ENCODE results near the gene DMBT1.

DMBT1 gene

GRCh38 chr10:122647383-122647968, 86.9 kb downstream of the DMBT1 start:
- no peak for DNase-seq (ENCODE audit: low read depth)

GRCh38 chr10:122648599-122649428, 88.3 kb downstream of the DMBT1 start:
- peak; percentile 0 for DNase-seq (ENCODE audit: low read depth)

- no peak for DNase-seq (ENCODE audit: low read depth)
Measured at GRCh38 chr10:122649903-122650302, 89.3 kb downstream of the DMBT1 start.

GRCh38 chr10:122650331-122650730, 89.8 kb downstream of the DMBT1 start:
- no peak for DNase-seq (ENCODE audit: low read depth)

DNA sequence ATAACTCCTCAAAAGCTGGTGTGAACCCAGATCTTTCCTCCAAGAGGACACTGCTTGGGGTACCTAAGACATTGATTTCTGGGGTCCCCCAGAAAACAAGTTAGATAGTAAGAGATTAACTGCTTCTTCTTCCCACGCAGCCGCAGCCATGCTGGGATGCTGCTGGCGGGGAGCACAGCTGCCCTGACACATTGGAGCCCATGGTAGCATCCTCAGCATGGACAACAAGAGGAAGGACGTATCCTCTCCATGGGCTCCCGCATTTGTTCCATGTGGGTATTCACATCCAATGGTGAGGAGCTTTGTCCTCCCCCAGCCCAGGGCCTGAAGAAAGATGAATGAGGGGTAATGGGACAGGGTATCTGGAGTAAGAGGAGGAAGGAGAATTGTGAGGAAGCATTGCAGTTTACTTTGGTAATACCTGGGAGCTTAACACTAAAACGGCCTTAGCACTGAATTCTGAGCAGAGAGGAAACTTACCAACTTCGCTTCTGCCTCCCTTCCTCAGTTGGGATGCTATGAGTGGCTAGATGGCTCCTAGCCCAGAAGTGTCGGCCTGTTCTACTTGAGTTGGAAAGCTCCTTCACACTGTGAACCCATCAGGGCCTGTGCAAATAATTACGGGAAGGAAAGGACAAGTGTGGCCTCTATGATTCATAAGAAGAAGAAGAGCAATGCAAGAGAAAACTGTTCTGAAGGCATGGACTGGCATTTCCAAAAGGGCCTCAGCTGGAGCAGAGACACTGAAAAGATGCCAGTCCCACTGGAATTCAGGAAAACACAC, 95.2 kb downstream of the DMBT1 start:
- DNase-seq (ENCODE audit: low read depth) = no peak

DNA sequence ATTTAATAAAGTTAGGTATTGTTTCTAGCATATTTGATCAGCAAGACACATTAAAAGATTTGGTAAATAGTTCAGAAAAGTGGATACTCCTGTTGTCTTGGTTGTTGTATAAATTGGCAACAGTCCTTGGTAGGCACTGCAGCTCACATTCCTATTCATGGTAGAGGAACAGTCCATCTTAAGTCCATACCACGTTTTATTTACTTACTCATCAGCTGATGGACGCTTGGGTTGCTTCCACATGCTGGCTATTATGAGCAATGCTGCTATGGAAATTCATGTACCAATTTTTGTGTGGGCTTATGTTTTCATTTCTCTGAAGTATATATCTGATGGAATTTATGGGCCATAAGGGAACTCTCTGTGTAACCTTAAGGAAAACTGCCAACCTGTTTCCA, 95.8 kb downstream of the DMBT1 start:
- DNase-seq (ENCODE audit: low read depth) = no peak

GRCh38 chr10:122656741-122657140, 96.2 kb downstream of the DMBT1 start:
- no peak for DNase-seq (ENCODE audit: low read depth)

DNA sequence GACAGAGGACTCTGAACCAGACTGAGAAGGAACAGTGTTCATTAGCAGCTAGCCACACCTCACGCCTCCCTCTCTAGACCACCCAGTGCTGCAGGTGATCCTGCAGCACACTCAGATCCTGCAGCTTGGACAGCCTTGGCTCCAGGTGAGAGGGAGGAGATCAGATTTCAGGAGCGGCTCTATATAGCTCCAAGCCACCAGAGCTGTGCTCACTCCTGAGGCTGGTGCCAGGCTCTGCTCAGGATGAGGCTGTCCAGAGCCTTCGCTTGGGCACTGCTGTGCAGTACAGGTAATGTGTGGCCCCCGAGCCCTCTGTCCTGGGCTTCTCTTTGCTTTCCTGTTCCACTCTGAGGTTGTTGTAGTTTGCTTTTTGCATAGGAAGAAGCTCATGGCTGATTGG, 96.7 kb downstream of the DMBT1 start:
- DNase-seq (ENCODE audit: low read depth) = no peak

- DNase-seq (ENCODE audit: low read depth) = no peak
Measured at GRCh38 chr10:122657729-122658128, 97.2 kb downstream of the DMBT1 start.

DNA sequence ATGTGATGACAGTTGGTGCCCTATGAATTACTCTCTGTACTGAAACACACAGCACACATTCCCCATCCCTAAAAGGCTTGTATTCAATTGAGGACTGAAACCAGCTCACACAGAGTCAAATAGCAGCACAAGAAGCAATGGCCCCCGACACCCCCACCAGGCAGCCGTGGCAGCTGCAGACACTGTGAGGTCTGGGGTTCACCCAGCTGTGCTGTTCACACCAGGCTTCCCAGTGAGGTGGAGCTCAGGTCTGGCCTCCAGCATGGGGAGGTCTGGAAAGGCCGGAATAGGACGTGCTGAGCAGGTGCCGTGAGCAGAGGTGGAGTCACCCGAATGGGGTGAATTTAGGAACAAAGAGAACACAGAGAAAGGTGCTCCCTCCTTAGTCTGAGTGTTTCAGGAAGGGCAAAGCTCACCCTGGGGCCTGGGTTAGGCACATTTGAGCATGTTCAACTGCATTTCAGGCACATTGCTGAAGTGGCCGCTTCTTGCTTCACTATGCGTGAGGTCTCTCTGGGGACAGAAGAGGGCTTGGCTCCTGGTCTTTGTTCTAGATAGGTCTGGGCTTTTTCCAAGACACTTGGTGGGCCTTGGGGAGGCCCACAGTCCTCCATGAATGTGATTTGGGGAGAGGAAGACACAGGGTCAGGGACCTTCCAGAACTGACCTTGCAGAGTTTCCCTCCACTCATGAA, 97.9 kb downstream of the DMBT1 start:
- DNase-seq (ENCODE audit: low read depth) = no peak

DNA sequence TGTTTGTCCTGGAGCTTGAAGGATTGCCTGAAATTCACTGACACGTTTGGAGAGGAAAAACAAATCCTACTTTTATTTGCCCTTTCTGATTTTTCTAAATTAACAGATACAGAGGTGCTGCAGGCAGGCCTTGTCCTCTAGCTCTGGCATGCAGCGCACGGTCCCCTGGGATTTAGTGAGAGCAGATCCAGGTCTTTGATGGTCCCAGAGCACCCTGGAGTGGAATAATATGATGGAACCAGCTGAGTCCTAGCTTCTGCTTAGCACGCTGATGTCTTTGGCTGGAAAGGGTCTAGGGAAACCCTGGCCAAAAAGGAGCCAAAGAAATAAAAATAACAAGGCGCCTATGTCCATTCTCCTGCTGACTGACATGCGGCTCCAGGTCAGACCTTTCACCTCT, 98.6 kb downstream of the DMBT1 start:
- no peak for DNase-seq (ENCODE audit: low read depth)

DNA sequence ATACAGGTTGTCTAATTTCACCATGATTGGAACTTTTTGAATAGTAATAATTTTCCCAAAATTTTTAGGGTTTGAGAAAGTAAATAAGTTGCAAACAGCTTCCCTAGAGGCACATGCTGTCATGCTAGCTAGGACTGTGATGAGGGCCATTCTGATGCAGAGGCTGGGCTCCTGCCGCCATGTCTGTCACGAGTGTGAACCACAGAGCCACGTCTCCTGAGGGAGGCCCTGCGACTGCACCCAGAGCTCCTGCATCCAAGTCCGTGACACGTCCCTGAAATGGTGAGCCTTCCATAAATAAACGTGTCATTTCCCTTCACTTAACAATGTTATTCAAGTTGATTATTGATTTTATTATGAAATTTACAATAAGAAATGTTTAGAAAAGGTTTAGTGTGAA, 99.1 kb downstream of the DMBT1 start:
- no peak for DNase-seq (ENCODE audit: low read depth)

GRCh38 chr10:122660696-122661095, 100.1 kb downstream of the DMBT1 start:
- DNase-seq (ENCODE audit: low read depth) = no peak

DNA sequence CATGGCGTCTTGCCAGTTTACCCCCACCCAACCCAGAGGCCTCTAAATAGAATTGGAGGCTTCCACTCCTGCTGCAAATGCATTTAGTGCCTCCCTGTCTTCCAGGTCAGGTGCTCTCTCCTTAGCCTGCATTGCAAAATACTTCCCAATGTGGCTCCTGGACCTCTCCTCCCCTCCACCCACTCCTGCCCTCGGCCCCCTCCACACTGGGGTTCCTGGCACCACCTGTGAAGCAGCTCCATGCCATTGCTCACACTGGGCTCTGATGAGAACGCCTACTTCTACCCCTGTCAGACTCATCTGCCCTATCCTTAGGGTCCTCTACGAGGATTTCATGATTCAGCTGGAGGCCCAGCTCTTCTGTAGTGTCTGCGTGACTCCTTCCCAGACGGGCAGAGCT, 101.7 kb downstream of the DMBT1 start:
- no peak for DNase-seq (ENCODE audit: low read depth)

DNA sequence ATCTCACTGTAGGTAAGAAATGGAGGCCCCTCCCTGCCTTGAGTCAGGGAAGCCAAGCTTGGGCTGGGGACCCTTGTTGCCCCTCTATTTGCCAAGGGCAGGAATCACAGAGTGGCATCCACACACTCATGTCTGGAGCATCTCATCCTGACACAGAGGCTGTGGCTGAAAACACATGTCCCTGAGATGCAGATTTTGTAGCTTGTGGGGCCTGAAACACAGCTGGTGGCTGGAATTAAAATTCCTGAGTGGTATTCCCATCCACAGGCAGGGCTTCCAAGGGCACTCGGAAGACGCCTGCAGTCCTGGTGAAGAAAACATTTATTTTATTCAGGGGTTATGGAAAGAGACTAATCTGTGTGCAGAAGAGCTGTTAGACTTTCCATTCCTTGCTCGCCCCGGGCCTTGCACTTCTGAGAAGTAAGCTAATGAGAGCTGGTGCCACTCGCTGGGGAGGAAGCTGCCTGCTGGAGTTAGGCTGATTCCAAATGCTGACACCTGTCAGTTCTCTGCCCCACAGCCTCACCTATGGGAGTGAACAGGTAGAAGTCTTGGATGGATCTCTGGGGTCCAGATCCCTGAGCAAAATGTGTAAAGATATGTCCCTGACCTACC, 103.1 kb downstream of the DMBT1 start:
- no peak for DNase-seq (ENCODE audit: low read depth)

DNA sequence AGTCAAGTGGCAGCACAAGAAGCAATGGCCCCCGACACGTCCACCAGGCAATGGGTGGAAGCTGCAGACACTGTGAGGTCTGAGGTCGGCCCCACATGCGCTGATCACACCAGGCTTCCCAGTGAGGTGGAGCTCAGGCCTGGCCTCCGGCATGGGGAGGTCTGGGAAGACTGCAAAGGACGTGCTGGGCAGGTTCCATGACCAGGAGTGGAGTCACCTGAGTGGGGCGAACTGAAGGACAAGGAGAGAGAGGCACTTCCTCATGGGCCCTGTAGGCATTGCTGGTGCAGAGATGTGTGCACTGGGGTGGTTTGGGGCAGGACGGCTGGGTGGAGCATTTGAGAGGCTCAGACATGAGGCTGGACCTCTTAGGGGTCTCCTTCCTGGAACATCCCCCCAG, 103.9 kb downstream of the DMBT1 start:
- DNase-seq (ENCODE audit: low read depth) = no peak

- DNase-seq (ENCODE audit: low read depth) = no peak
Measured at GRCh38 chr10:122665329-122665860, 104.8 kb downstream of the DMBT1 start.

DNA sequence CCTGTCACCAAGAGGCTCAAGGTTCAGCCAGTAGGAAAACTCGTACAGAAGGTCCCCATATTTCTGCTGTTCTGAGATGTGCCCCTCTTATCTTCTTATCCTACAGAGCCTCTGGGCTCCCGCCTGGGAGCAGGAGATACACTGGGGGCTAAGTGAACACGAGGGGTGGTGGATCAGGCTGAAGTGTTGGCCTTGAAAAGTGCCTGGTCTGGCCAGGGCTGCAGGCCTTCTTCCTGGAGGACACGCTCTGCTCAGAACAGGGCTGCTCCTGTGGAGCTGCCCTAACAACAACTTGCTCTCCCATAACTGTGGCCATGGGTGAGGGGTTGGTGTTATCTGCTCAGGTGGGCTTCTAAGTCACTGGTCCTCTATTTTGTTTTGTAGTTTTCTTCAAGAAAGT, 105.4 kb downstream of the DMBT1 start:
- no peak for DNase-seq (ENCODE audit: low read depth)

DNA sequence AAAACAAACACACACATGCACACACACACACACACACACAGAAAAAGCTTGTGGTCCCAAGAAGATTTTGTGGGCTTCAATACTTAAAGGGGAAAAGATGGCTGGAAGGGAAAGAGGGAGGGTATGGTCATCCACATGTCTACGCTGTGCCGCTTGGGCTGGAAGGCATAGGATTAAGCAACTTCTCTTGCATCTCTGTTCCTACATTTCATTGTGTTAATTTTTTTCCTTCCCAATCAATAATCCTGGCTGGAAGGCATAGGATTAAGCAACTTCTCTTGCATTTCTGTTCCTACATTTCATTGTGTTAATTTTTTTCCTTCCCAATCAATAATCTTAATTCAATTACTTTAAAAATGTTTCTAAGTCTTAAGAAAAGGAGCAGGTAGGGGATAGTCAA, 108.5 kb downstream of the DMBT1 start:
- DNase-seq (ENCODE audit: low read depth) = no peak

DNA sequence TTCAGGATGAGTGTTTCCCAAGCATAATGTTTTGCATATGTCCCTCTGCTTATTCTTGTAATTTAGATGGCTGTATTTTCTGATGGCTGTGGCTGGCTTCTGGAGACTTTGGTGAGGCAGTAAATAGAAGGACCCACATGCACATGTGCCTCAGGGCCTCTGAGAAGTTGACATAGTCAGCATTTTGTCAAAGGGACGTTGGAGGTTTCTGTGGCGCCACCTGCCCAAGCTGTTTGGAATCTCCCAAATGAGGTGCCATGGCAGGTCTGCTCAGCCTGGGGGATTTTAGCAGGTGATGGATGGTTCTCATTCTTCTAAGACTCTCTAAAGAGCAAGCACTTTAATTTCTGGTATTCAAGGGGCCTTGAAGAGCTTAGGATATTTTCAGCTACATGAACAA, 109.3 kb downstream of the DMBT1 start:
- DNase-seq (ENCODE audit: low read depth) = no peak

- no peak for DNase-seq (ENCODE audit: low read depth)
Measured at GRCh38 chr10:122671355-122671754, 110.8 kb downstream of the DMBT1 start.

DNA sequence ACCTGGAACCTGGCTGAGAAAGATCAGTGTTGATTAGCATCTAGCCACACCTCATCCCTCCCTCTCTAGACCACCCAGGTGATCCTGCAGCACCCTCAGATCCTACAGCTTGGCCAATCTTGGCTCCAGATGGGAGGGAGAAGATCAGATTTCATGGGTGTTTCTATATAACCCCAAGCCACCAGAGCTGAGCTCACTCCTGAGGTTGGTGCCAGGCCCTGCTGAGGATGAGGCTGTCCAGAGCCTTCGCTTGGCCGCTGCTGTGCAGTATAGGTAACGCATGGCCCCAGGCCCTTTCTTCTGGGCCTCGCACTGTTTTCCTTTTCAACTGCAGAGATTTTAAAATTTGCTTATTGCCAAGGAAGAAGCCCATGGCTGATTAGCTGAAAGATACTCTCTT, 112.1 kb downstream of the DMBT1 start:
- no peak for DNase-seq (ENCODE audit: low read depth)

All from amniotic epithelial cell (primary cell).